HG02852 (cell line): ENCODE results near the gene NR2F1.
"Not testable (repeated sequence)": the region's sequence is repeated elsewhere in the genome, so short reads cannot be mapped to it uniquely, and the experiment has no call there.

Experiments used
- ATAC-seq: cut with Tn5 transposase; IDR thresholded peaks from one replicate; pipeline ENCODE4 v1.9.1; 2021; ENCODE audit warnings: mild to moderate bottlenecking, moderate library complexity; ENCODE audit not compliant: unreplicated experiment

Gene NR2F1

DNA sequence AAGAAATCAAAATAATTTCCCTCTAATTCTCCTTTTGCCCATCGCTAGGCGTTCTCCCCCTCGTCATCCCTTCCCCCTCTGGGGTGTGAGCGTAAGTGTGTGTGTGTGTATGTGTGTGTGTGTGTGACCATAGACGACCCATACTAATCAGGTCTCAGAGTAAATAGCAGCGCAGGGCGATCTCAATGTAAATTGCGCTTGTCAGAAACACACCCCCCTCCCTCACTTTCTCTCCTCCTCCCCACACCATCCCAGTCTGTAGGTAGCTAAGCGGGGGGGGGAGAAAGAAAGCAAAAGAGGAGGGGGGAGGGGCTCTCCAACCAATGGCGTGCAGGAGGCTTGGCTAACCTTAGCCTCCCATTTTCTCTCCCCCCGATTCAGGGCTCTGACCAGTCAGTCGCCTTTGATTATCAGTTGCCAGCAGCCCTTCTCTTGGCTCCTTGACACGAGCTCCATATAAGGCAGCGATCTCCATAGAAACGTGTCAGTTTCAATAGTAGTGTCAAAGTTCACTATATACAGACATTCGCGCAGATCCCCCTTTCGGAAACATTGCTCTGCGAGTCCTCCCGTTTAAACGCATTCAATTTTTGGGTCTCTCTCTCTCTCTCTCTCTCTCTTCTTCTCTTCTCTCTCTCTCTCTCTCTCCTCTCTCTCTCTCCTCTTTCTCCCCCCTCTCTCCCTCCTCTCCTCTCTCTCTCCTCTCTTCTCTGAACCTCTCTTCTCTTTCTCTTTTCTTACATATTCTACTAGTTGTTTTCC is at the start of gene NR2F1:
TSS of gene NR2F1 (plus strand) at position 546 of the 762 bp plus-strand sequence. CDS start 1,802 bp downstream, outside the sequence.
- no peak for ATAC-seq

DNA sequence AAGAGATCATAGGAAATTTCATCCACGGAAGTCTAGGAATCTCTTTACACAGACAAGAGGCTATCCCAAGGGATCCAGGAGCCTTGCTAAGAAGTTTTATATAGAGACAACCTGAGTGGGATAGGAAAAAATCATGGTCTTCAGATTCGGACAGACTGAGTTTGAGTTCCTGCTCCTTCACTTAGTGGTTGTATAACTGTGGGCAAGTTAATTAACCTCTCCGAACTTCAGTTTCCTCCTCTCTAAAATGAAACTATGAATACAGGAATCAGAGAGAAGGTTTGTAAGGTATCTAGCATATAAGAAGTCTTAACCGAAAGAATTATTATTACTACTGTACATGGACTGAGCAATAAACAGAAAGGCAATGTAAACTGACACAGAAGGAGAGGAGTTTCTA is 37.1 kb upstream of the NR2F1 start:
- ATAC-seq, result no peak

DNA sequence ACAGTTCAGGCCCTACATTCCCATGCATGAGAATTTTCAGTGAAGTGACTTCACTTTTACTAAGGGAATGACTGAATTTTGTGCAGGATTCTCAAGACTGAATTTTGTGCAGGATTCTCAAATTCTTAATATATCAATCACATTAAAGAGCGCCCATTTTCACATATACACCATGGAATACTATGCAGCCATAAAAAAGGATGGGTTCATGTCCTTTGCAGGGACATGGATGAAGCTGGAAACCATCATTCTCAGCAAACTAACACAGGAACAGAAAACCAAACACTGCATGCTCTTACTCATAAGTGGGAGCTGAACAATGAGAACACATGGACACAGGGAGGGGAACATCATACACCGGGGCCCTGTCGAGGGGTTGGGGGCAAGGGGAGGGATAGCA is 33.4 kb upstream of the NR2F1 start:
- not testable (repeated sequence) for ATAC-seq

DNA sequence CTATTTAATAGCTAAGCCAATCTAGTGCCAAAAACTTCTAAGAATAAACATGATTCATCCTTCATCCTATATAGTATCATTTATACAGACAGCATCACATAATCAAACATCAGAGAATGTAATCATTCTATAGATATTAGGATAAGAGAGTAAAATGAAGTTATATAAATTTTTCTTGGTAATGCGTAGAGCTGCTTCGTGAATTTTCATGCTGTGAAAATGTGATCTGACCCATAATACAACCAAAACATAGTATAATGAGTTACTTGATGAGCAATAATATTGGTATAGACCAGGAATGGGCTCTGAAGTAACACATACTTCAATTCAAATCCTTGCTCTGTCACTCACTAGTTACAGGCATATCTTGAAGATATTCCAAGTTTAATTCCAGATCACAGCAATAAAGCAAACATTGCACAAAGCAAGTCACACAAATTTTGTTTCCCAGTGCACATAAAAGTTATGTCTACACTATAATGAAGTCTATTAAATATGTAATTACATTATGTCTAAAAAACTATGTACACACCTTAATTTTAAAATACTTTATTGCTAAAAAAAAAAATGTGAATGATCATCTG is 25.9 kb upstream of the NR2F1 start:
- ATAC-seq, result no peak

DNA sequence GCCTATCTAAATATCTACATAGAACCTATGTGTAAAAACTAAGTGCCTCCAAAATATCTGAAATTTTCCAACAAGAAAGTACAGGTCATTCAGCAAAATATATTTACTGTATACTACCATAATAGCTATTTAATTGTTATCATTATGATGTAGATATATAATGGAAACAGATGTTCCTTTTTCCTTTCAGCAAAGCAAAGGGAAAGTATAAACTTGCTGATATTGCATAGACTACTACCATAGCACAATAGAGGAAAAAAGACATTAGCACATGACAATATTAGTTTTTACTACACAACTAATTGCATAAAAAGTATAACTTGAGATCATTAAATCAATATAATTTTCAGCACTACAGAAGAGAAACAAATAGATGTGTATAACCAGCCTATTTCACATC is 16.9 kb upstream of the NR2F1 start:
- no peak for ATAC-seq

DNA sequence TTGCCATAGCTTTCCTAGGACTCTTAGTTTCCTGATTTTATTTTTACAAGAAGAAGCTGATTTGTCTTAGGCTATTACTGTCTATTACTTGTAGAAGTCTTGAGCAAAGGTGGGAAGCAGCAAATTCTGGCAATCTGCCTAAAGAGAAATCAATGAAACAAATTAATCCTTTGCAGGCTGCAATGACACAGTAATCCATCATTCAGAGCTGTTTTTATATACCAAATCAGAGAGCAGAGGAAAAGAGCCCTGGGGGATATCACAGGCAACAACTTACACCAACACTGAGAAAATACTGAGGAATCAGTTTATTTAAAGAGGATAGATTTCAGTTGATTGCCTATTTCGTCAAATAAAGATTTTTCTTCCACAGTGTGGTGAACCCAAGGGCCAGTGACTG is 15.6 kb upstream of the NR2F1 start:
- no peak for ATAC-seq

DNA sequence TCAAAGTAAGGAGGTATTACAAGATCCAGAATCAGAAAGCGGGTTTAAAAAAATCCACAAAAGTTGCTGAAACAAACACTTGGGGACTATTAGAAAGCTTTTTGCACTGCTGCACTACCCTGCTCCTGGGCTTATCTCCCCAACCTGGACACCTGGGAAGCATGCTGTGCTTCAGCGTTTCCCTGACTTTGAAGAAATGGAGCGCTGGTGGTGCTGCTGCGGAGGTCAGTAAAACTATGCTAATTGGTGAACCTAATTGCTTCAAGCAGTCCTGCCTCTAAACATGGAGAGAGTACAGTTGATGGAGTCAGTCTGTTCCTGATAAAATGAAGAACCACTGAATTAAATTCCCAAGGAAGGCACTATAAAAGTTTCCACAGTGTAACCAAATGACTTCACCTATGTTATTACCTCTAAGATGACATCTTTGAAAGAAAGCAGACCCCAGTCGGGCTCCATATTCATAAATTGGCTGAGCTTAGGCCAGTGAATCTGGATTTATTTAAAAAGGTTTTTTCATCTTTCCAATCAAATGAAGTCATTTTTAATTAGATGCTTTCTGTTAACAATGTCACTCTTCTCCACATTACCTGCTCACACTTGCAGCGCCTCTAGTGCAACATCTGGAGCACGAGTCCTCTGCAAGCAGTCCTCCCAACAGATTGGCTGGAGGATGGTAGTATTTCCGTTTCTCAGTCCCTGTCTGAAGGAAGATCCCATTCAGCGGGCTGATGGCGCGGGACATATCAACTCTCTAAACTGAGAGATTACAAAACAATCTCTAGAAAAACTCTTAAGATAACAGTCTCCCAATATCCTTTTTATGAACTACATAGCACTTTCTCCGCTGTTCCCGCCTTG is 13.5 kb upstream of the NR2F1 start:
- ATAC-seq, result no peak

DNA sequence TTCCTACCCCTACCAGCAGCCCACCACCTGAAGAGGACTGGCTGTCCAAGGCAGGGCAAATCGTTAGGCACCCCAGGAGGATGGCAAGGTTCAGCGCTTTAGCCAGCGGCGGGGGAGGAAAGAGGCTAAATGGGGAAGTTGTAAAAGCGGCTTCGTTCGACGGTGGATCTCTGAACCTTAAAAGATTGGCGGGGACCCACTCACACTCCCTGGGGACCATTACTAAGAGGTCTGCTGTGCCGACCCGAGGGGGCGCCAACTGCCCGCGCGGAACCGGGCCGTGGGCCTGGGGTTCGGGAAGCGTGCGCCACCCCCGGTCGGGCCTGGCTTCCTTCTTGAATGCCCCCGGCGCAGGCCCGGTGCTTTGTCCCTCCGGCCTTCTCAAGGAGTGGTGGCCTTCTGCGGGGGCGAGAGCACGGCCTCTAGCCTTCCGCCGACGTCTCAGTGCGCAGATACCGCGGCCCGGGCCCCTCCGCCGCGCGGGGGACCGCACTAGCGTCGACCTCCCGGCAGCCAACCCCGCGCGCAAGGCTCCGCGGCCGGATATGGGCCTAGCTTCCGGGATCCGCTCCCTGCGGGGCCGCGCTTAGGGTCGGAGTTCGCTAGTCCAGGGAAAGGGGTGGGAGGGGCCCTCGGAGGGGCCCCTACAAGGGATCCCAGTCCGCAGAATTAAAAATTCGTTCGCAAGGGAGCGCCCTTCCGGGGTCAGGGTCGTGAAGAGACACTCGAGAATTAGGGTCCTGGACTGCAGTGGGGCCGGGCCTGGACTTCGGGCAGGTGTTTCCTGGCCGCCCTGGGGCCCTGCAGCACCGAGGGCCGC is 12.5 kb upstream of the NR2F1 start:
- ATAC-seq, result peak; percentile 51

DNA sequence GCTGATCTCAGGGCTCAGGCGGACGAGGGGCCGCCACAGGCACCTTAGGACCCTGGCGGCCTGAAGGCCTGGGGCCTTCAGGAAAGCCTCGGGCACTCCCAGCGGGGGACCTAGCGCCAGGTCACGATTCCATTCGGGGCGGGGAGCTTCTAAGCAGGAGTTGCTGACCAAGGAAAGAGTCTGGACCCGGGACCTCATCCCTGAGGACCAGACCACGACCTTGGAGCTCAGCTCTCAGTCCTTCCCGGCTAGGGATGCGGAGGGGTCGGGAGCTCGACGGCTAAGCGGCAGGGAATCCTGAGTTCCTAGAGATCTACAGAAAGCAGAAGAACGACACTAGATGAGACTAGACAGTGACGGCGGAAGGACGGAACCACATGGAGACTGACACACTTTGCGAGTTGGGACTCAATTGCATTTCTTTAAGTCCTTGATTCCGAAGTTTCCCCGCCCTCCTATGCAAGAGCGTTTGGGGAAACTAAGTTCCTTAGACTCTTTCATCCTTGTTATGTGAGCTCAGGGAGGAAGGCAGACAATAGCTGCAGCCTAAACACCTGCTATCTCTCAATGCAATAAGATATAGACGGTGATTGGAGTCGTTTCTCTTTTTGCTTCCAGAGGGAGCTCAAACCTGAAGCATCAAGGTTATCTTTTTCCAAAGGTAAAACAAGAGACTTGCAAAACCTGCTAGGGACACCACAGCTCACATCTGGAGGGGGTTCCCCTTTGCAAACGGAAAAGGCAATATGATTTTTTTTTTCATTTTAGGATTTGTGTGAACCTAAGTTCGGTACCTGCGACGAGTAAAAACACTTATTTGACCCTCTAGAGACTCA is 11.7 kb upstream of the NR2F1 start:
- ATAC-seq, result no peak

DNA sequence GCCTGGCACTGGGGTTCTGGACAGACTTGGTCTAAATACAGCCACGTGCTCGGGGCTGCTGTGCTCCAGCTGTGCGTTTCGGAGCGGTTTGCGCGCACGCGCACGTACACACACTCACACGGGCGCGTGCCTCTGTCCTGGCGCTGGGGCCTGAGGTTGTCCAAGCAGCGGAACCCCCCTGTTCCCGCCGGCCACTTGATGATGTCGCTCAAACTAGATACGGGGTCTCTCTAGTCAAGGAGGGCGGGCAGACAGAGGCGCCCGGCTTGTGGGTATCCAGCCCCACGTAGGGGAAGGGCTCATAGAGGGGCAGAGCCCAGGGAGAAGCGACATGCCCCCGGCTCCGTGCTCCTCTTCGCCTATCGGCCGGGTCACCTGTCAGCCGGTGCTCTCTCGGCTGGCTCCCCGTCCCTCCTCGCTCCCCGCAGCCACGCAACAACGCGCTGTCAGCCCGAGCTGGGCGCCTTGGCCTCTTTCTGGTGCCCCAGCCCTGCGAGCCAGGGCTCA is 10.9 kb upstream of the NR2F1 start:
- no peak for ATAC-seq

DNA sequence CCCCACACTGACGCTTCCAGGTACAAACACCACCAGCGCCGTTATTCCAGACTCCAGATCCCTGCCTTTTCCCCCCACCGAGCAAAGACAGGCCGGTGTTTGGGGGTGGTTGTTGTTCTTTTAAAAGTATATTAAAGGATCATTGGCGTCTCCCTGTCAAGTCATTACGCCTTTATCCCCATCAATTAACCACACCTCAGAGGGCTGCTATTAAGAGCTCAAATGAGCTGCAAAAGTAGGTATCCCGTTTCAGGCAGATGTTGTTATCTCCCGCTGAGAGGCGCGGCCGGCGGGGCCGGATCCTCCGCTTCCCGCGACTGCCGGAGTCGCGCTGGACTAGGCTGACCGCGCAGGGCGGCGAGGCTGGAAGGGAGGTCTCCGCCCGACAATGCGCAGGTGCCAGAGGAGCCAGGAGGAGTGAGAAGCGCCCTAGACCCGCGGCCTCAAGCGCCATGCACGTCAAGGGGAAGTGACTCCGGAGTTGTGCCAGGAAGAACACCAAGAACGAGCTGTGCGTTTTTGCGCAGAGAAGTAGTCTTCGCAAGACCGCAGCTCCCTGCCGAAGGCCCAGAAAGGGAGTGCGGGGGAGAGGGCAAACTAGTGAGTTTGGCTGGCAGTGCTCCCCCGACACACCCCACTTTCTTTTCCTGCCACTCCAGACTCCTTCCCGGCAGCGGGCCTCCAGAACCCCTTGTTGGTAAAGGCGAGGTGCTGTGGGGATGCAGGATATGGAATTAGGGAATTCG is 10.2 kb upstream of the NR2F1 start:
- ATAC-seq, result no peak

DNA sequence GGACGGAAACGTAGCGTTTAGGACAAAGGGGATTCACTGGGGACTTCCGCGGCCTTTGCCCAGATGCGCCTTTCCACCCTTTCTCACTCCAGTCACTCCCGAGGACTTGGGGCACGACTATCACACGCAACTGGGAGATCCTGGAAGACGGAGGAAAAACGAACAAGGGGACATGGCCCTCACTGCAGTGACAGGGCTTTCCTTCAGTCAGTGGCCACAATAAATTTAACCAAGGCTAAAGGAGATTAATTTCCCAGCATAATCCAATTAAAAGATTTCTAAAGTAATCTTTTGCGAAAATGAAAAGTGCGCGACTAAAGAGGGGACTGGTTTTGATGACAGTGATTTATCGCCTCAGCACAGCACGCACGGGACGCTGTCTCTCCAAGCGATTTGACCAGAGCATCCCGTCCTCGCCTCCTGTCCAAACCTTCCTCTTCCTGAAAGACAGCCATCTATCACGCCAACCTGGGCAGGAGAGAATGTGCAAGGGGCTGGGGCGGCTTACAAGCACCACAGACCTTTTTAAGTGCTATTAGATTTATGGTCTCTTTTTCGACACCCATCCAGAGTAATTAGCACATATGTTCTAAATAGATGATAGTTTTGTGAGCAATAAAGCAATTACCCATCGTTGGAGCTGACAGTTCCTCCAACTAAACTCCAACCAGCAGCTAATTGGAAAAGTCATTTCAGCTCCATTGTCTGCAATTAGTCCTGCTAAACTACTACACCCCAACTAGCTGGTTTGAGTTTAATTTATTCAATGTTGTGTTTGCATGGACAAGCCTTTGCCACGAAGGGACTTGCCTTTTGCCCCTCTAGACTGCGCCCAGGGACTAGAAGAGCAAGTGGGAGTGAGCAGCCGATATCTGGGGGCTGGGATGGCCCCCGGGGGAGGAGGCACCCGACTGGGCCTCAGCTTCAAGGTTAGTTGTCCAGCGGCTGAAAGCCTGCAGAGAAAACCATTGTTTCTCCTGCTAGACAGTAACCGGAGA is 9.4 kb upstream of the NR2F1 start:
- no peak for ATAC-seq

DNA sequence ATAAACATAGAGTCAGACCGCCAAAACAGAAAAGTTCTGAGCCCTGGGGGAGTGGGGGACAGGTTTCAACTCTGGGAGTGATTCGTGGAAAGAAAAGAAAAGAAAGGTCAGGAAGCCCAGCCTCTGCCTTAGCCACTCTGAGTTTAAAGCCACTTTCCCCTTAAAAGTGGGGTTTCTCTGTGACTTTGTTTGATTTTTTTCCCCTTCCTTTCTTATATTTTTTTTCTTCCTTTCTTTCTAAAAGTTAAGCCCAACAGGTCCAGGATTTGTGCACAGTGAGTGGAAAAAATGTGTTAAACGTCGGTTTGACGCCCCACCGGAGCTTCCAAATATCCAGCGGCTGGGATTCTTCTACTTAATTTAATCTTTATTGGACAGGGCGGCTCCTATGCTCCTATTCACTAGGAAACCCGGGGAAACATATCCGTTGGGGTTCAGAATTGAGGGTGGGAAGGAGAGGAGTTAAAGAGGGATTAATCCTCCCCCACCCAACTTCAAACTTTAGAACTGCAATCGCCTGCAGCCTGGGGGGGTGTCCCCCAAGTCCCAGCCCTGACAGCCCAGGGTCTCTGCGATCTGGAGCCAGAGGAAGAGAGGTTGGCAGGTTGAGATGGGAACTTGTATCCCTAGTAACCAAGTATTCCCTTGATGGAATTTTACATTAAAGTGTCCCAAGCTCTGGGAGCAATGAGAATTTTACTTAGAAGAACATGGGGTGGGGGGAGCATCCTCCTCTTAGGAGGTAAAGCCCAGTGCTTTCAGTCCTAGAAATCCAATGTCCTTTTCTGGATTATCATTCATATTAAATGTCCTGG is 8.3 kb upstream of the NR2F1 start:
- no peak for ATAC-seq

DNA sequence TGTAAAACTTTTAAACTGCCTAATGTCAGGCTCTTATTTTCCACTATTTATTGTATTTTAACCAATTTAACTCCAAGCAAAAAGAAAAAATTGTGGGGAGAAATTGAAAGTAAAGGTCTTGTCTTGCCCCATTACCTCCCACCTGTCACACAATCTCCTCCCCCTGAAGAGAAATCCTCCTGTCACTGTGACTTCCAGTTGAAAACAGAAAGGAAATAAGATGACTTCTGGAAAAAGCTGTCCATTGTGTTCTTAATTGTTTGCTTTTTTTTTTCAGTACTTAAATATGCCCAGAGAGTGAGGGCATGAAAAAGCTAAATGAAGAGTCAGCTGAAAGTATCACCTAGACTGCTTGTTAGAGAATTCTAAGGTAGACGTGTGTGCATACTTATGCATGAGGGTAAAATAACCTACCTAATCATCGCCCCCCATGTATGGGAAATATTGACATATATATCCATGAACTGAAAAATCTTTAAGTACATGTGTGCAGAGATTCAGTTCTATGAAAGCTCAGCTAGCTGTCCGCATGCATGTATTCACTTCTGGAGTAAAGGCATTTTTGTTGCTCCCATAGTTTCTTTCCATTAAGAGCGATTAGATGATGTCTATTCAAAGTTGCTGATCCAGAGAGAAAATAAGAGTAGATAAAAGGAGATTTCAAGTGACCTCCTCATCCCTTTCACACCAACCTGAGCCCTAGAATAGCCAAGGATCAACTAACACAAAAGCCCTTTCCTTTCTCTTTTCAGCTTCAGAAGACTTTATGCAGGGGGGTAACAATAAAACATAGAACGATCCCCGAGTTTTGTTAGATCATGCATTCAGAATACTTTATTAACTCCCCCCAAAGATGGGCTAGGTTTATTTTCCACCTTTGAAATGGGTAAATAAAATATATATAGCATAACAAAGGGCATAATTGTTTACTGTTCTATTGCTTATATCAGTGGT is 7.3 kb upstream of the NR2F1 start:
- ATAC-seq, result no peak

DNA sequence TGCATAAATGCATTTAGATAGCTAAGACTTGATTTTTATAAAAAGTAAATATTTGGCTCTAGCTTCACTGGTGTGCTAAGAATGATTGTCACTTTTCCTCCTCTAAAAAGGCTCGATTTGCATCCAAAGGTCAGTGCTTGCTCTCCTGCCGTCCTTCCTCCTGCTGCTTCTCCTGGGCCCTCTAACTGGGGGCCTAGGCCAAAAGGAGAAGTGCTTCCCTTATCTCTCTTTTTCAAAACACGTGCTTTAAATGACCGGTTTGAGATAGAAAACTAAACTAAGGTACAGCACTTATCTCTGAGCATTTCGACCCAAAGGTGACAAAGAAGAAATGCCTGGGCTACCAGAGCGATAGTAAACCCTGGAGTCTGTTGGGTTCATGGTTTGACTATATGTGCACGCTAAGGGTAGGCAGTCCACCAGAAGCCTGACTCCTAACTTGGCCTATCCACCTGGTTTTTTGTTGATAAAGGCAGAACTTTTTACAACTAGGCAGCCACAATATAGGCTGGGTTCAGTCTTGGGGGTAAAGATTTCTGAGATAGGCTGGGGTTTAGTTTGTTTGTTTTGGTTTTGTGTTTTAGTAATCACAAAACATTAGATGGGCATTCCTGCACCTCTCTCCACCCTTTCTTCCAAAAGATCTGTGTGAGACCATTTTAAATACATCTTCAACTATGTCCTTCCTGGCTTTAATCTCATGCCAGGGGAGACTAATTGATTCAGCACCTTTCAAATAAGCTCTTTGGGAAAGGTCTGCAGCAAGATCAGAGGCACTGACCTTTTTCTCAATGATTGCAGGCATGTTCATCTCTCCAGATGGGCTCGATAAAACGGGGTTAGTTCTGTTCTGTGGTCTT is 5.8 kb upstream of the NR2F1 start:
- ATAC-seq, result no peak
